NCI-H2227 (cell line): ENCODE measurements around the gene ARL4C.

Experiments used
- DNase-seq: peaks from one replicate; lab custom pipeline; 2025; ENCODE audit not compliant: unreplicated experiment; lab: John Stamatoyannopoulos, UW

Gene ARL4C

DNA sequence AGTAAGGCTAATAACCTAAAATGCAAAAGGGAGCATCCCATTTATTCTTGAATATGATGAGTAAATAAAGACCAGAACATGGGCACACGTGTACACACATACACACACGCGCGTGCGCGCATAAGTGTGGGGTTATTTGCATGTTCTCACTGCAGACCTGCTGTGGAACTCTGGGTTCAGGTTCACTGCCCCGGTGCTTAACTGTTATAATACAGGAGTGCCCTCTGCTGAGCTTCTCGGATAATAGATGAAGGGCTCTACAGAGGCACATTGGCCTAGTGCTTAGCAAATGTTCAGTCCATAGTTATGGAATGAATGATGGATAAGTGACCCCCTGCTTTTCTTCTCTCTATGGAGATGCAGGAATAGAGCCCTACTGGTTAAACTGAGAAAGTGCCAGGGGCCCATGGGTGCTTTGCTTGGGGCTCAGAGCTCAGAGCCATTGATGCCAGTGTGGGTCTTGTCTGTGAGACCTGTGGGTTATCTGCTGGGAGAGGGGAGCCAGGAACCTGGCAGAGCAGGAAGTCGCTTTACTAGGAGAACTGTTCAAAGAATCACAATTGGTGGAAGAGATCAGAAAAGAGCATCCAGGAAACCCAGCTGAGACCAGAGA is 3.6 kb upstream of the ARL4C start:
- DNase-seq = no peak

DNA sequence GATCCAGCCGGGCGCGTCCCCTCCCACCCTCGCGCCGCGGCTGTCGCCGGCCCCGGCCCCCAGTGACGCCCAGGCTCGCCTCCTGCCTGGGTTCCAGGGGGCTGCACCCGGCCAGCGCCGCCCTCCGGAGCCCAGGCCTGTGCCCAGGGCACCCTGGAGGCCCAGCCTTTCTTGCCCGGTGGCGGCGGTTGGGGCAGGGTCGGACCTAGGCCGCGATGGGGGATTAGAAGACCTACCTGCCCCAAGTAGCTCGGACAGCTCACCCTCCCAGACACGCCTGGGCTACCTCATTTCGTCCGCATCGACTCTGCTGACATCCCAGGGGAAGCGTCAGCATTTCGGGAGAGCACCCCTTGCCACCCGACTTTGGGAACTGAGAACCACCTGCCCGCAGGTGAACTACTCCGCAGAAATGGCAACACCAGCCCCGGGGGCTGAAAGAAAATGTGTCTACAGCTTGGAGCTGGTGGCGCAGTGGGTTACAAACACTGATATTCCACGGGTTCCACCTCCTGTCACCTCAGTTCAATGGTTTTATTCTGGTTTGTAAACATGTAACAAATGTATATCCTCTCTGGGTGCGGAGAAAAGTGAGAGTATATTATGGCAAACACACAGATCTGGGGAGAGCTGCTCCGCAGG is 834 bp upstream of the ARL4C start:
- DNase-seq = no peak

DNA sequence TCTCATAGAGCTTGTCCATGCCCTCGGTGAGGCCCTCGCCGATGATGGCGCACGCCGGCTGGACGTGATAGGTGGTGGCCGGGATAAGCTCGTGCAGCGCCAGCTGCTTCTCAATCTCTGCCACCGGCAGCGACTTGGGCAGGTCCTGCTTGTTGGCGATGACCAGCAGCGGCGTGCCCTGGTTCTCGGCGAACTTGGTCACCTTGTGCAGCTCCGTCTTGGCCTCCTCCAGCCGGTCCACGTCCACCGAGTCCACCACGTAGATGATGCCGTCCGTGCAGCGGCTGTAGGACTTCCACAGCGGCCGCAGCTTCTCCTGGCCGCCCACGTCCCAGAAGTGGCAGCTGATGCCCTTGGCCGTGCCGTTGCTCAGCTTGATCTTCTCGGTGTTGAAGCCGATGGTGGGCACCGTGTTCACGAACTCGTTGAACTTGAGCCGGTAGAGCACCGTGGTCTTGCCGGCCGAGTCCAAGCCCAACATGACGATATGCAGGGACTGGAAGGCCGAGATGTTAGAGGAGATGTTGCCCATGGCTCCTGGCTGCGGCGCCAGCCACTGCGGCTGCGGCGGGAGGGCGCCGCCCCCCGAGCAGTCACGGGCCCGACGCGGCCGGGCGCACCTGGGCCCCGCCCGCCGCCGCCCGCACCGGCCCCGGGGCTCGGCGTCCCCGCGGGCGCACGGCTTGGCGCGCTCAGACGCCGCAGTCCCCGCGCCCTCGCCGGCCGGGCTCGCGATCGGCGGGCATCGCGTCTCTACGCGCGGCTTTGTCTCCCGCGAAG is 636 bp downstream of the ARL4C start:
- peak; percentile 73 for DNase-seq

DNA sequence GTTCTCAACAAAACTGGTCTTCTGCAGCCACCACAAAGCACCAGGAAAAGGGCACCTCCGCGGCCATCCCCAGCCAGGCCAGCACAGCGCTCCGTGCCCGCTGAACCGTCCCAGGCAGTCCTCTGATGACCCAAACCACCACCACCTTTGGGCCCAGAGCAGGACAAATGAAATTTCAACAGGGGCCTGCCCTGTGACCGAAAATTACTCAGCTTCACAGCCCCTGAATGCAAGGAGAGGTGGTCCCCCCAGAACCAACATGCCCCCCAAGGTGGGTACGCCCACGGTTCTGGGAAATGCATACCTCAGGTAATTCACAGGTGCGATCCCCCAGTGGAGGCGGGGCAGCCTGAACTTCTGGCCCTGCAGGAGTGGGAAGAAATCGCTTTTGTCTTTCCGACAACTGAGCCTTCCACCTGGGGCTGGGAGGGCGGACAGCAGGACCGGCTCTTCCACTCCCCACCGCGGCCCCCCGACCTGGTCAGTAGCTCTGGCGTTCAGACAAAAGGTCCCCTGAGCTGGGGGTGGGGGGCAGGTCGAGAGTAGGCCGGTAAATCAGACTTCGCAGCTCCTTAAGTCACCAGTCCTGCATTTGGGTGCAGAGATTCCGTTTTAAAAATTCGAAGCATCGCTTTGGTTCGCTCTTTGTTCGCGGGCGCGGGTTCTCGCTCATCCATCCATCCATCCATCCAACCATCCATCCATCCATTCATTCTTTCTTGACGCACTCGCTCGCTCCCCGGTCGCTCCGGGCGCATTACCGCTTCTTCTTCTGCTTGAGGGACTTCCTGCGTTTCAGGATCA is 1.4 kb downstream of the ARL4C start:
- no peak for DNase-seq

DNA sequence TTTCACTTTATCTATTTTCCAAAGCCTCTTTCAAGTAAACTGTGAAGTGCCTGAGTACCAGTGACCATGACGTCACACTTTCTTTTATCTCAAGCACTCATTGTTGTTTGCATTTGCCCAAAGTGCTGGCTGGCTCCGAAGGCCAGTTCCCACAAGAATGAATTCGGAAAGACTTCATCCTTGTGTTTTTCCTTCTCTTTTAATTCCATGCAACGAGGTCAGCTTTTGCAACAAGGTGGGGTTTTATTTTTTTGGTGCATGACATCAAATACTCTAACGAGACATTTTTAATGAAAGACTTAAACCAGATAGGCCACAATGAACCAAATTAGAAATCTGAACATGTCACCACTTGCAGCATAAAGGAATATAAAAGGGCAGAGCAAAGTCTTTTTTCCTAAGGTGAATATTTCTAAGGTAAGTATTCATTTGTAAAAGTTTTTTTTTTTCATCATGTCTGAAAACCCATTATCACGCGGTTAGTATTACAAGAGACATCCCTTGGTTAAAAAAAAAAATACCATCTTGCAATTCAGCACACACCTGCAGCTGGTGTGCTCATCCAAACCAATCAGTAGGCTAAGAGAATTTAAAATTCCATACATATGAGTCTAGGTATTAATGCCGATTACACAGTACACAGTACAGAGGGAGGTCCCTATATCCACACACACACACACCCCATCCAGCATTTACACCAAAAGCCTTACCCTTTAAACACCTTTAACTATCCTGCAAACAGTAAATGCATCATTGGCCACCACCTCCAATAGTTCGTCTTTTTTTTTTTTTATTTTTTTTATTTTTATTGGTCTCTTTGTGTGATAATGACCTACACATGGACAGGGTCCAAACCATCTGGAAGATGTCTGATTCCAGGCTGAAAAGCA is 2.3 kb downstream of the ARL4C start:
- peak; percentile 63 for DNase-seq

DNA sequence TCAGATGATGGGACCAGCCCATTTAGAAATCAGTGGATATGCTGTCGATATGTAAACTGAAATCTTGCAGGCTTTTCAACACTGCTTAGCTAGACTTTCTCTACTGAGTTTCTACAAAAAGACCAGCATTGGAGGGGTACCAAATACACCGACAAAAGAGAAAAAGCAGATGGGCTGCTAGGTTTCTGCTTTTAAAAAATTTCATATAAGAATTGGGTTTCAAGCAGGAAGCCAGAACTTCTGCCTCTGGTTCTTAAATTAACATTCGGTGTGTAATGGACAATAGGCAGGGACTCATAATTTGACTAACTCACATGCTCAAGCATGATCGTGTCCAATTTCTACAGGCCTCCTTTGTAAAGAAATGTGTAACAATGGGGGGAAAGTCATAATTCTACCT is 3.1 kb downstream of the ARL4C start:
- no peak for DNase-seq

DNA sequence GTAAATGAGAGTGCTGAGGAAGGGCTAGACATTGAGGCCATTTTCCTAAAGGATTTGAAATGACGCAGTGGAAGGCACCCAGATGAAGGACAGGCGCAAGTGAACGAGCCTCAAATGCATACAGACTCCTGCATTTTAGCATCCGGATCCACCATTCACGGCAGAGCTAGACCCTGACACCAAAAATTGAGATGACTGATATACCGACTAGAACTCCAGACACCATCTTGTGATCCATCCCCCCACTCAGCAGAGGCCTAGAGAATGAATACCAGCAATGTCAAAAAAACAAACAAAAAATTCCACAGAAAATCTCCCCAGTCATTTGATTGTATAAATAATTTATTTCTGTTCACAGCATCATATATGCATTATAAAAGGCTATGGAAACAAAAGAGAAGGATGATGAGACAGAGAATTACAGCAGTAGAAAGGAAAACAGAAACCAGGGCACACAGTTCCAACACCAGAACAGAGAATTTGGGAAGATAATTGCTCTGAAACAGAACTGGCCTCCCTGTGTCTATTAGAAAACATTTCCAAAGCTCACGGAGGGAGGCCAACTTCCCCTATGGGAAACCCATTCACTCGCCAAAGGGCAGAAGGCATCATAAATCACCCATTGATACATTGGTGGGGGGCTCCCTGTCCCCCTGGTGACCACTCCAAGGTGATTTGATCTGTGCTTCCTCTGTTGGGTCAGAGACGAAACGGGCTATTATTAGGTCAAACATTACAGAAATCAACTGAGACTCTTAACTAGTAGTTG is 4.0 kb downstream of the ARL4C start:
- DNase-seq = no peak

DNA sequence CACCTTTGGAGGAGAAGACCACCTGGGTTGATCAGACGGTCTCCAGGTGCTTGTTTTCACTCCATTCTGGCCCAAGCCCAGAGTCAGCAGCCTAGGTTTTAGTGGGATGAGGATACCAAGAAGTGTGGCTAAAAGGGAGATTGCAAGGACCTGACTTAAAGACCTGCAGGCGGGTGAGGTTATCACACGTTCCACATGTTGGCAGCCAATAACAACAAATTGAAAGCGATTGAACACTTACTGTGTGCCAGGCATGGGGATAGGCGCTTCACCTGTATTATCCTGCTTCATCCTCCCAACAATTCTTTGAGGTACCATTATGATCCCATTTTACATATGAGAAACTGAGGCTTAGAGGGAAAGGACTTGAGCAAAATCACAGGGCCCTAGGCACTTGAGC is 5.0 kb downstream of the ARL4C start:
- no peak for DNase-seq

DNA sequence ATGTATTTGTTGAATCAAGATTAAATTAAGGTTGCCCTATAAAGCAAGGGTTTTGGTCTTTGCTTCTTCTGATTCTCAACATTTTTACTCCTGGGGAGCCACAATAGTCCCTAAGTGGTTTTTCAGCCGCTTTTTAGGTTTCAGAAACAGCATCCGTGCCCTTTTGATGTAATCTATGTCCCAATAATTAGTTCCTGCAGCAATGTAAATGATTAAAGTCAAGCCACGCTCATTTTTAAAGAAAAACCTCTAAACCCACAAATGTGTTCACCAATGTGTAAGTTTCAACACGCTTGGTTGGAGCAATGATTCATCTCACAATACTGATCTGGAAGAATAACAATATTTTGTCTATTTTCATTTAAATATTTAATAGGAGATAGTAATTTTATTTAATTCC is 5.6 kb downstream of the ARL4C start:
- DNase-seq = no peak

DNA sequence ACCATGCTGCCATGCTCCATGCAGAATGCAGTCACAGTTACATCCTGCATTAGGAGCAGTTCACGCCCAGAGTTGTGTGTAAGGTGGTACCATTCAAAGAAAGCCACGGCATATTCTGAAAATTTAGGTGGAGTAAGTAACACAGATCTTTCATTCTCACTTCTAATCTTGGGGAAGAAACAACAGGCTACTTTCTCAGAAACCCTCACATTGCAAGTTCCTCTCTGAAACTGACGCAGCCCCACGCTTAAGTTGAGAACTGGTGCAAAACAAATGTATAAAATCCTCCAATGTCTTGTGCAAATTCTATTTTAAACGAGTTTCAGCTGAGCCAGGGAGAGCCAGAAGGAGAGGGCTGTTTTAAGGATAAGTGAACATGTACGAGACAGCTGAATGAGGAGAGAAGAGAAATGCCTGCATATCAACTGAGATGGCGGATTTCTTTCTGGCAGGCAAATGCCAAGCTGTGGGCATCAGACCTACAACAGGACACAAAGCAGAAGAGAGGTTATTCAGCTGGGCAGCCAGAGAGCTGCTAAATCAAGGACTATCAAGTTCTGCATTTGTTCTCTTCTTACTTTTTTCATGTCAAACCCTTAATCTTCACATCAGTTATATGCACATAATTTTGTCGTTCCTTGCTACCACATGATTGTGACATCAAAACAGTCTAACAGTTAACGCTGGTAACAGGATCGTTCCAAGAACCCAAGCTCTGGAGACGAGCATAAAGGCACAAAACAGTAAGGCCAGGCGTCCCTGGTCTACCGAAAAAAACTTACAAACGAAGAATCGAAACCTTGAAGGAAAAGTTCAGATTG is 6.4 kb downstream of the ARL4C start:
- no peak for DNase-seq

DNA sequence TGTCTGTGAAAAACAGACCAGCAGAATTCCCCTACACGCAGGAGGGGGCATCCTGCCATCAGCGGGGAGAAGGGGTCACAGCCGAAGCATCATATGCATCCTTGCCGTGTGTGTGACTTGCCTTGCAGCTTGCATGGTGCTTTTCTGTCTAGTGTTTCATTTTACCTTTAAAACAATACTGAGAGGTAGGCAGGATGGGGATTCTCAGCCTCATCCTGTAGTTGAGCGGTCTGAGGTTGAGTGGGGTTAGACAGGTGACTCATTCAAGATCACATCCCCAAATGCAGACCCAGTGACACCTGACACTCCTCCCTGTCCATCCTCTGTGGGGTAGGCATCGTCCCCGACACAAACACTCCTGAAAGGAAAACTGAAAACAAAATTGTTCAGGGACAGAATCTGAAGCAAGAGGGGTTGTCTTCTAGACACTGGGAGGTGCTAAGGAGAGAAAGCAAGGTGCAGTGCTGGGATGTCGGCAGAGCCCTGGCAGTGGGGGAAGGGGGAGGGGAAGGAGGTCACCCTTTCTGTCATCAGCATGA is 7.9 kb downstream of the ARL4C start:
- no peak for DNase-seq

DNA sequence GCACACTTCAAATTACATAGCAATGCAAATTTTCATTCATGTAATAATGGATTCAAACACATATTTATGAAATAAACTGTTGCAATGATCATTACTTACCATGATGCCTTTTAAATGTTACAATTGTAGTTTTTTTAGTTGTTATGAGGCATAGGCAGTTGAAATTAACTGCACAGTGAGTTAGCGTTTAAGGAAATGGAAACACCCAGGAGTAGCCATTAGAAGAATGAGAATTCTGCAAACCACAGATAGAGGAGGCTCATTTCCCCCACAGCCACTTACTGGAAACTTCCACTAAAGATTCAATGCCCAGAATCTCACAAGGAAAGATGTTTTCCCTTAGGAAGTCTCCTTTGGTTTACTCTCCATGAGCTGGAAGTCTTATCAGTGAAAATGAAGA is 8.4 kb downstream of the ARL4C start:
- DNase-seq = no peak

DNA sequence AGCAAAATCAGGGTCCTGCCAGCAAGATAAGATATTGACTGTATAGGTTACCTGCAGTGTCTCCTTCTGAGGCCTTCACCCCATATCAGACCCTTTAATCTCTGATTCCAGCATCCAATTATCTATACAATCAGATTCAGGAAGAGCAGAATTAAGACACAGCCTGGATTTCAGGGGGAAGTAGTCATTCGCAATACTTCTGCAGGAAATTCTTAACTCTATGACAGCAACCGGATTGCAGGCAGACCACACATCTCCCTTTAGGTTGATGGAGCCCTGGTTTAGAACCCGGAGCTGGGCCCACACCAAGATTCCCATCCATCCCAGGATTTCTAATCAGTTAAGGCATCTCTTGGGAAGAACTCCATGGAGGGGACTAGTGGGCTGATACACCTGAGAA is 9.5 kb downstream of the ARL4C start:
- no peak for DNase-seq

DNA sequence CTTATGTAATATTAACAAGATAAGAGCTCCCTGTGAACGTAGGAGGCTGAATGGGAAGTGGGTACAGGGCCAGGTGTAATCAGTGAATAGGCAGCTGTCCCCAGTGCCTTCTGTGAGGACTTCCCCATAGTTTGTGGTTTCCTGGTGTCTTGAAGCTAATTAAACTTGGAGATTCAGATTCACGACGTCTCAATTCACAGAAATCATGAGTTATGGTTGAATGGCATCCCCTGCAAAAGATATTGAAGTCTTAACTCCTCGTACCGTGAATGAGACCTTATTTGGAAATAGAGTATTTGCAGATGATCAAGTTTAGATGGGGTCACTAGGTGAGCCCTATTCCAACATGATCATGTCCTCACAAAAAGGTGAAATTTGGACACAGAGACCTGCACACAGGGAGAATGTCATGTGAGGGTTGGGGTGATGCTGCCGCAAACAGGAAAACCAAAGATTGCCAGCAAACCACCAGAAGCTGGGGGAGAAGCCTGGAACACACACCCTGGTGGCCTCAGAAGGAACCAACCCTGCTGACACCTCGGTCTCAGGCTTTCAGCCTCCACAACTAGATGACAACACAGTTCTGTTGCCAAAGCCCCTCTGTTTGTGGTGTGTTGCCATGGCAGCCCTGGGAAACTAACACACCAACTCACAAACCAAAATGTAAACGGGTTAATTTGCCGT is 13.2 kb downstream of the ARL4C start:
- no peak for DNase-seq

DNA sequence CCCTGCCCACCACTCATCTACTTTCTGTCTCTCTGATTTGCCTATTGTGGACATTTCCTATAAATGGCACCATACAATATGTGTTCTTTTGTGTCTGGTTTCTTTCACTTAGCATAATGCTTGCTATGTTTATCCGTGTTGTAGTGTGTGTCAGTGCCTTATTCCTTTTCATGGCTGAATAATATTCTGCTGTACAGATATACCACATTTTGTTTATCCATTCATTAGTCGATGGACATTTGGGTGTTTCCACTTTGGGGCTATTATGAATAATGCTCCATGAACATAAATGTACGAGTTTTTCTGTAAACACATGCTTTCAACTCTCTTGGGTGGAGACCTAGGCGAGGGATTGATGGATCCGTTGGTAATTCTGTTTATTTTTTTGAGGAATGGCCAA is 15.6 kb downstream of the ARL4C start:
- no peak for DNase-seq

DNA sequence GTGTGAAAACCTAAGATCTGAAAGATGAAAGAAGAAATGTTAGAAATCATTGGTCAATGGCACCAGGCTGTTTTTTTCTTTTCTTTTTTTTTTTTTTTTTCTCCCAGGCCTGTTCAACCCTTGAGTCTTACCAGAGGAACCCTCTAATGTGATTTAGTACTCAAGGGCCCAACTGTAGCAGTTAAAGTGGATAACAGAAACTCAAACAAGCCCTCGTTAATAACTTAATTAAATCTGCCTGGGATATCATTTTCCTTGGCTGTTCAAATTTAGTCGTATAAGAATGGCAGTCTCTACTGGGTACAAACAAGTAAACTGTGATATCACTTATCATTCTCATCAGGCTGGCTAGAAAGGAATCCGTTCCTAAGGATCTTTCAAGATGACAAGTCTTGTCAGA is 16.5 kb downstream of the ARL4C start:
- DNase-seq = no peak

DNA sequence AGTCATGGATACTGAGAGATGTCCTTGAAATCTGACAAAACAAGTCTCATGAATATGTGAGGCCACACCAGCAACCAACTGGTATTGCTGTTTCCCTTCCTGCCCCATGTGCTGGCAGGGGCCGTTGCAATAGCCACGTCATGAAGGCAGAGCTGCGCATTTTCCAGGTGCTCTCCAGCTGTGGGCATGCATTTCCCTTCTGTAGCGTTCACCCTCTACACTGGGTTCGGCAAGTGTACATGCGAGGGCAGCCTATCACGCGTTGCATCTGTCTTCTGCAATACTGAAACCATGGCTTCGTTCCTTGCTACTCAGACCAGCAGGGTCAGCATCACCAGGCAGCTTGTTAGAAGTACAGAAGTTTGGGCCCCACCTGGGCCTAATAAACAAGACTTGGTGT is 17.4 kb downstream of the ARL4C start:
- DNase-seq = no peak
